ENCODE measurements around the gene PPM1B. TPM values are rescaled to one million over a fixed set of nuclear protein-coding genes. Genes with fewer than 3 reads are reported as not detected.

The PPM1B gene
- total and polyA plus RNA-seq, 2 of the 13 experiments (the other 11 are each of a cell fraction or from before 2014, with no cell fraction given) = 24.4 to 25.0 TPM

DNA sequence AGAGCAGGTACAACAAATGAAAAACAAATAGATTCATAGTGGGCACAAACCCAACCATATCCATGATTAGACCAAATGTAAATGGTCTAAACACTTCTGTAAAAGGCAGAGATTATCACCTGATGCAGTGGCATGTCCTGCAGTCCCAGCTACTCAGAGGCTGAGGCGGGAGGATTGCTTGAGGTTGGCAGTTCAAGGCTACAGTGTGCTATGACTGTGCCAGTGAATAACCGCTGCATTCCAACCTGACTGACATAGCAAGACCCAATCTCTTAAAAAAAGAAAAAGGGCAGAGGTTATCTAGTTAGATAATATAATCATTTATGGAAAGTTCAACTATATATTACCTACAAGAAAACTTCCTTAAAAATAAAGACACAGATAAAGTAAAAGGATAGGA is 85.3 kb downstream of the PPM1B start:
- 9% methylated on average over 2 of the region's 2 CpGs for WGBS (ENCODE audit: low lambda C conversion rate)
- TF ChIP-seq ZFP41 (CRISPR knock-in tag; IDR thresholded peaks at IDR 0.05; ENCODE audit: borderline replicate concordance) = no peak
- no peak for TF ChIP-seq ZNF7 (CRISPR knock-in tag; IDR thresholded peaks at IDR 0.05)
- TF ChIP-seq, protein P1, sequence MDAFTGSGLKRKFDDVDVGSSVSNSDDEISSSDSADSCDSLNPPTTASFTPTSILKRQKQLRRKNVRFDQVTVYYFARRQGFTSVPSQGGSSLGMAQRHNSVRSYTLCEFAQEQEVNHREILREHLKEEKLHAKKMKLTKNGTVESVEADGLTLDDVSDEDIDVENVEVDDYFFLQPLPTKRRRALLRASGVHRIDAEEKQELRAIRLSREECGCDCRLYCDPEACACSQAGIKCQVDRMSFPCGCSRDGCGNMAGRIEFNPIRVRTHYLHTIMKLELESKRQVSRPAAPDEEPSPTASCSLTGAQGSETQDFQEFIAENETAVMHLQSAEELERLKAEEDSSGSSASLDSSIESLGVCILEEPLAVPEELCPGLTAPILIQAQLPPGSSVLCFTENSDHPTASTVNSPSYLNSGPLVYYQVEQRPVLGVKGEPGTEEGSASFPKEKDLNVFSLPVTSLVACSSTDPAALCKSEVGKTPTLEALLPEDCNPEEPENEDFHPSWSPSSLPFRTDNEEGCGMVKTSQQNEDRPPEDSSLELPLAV (CRISPR knock-in tag; conservative IDR thresholded peaks at IDR 0.05; ENCODE audit: low read depth) = no peak
- TF ChIP-seq, protein P2, sequence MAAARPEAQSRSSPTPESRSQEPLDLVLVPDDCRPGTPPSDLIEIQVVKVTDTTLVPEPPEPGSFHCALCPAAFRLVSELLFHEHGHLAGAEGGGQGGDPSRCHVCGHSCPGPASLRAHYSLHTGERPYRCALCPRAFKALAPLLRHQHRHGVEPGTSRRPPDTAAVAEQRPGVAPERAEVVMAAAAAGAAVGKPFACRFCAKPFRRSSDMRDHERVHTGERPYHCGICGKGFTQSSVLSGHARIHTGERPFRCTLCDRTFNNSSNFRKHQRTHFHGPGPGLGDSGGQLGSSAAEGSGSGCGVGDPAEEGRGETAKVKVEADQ (CRISPR knock-in tag; IDR thresholded peaks at IDR 0.05; ENCODE audit: borderline replicate concordance) = no peak
- TF ChIP-seq ZNF431 (CRISPR knock-in tag; IDR thresholded peaks at IDR 0.05; ENCODE audit: borderline replicate concordance, low read depth) = no peak
- no peak for TF ChIP-seq TCF7L2 (IDR thresholded peaks at IDR 0.05; ENCODE audit: low read depth, low read length)
- TF ChIP-seq ZNF589 (CRISPR knock-in tag; conservative IDR thresholded peaks at IDR 0.05) = no peak
- TF ChIP-seq KLF9 (CRISPR knock-in tag; IDR thresholded peaks at IDR 0.05; ENCODE audit: low read depth) = no peak
- no peak for TF ChIP-seq ZNF709 (CRISPR knock-in tag; IDR thresholded peaks at IDR 0.05)
- TF ChIP-seq, protein P3, sequence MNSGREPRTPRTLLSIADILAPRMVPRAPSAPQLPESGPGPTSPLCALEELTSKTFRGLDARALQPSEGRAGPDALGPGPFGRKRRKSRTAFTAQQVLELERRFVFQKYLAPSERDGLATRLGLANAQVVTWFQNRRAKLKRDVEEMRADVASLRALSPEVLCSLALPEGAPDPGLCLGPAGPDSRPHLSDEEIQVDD (CRISPR knock-in tag; IDR thresholded peaks at IDR 0.05; ENCODE audit: borderline replicate concordance) = no peak
- H3K27ac ChIP-seq (ENCODE audit: extremely low read length, insufficient read depth, low read length) = no peak overlapping the region
- ATAC-seq (no peak), DNase-seq (ENCODE audit: low spot score) (no peak), FAIRE-seq (no peak)
- peaks cover 8% of the 10 kb centered on the region; the same call in 1 of the 2 replicates for H3K4me1 ChIP-seq (ENCODE audit: insufficient read depth, low read length)
- H3K4me2 ChIP-seq (ENCODE audit: low read depth, low read length) = no peak overlapping the region
- H3K9ac ChIP-seq (ENCODE audit: insufficient read depth, low read depth, low read length) = no peak overlapping the region
- intact Hi-C loops (cut with micrococcal nuclease; ENCODE audit: unreplicated experiment) (no loop called here), in situ Hi-C loops (cut with HindIII; ENCODE audit: extremely low pct_ligation_motif_present, low pct_unique_long_range_greater_than_20kb) (no loop called here)
- H3K4me3 ChIP-seq (replicated peaks in 1 of 3; ENCODE audit: insufficient read depth in 1 of 3, low read depth in 2 of 3, low read length in 3 of 3) = no peak overlapping the region
- no TSS peak for BruUV-seq (replicated peaks)
- no peaks in the 10 kb centered on the region for H3K9me3 ChIP-seq (ENCODE audit: low read length)
- no peaks in the 10 kb centered on the region for H4K20me1 ChIP-seq (ENCODE audit: insufficient read depth, low read length)
- H2AFZ ChIP-seq (ENCODE audit: low read length) = no peak overlapping the region
- H3K79me2 ChIP-seq (ENCODE audit: insufficient read depth, low read length) = no peaks in the 10 kb centered on the region
- H3K36me3 ChIP-seq (replicated peaks in 1 of 2; ENCODE audit: control insufficient read depth in 1 of 2, insufficient read depth in 2 of 2, low read length in 2 of 2) = no peaks in the 10 kb centered on the region
- ChIA-PET CTCF (ENCODE audit: low intra/inter-chr PET ratio, low total read pairs) (no interaction called here), POLR2A (no interaction called here)
- H3K27me3 ChIP-seq (ENCODE audit: control insufficient read depth in 1 of 2, insufficient read depth in 2 of 2, low read length in 2 of 2) = no peaks in the 10 kb centered on the region; a peak in 1 of 5 replicates
